ENCODE data around the gene PRPH. TPM values are rescaled to one million over a fixed set of nuclear protein-coding genes. Genes with fewer than 3 reads are reported as not detected.
A peak's percentile ranks its signal among the peaks of the same experiment; 100 is the strongest.

Gene PRPH
- total and polyA plus RNA-seq, 10 of the 15 experiments (the other 5 are each of a cell fraction or from before 2014, with no cell fraction given): 0.09 to 0.45 (median 0.19) TPM; not detected in 3

DNA sequence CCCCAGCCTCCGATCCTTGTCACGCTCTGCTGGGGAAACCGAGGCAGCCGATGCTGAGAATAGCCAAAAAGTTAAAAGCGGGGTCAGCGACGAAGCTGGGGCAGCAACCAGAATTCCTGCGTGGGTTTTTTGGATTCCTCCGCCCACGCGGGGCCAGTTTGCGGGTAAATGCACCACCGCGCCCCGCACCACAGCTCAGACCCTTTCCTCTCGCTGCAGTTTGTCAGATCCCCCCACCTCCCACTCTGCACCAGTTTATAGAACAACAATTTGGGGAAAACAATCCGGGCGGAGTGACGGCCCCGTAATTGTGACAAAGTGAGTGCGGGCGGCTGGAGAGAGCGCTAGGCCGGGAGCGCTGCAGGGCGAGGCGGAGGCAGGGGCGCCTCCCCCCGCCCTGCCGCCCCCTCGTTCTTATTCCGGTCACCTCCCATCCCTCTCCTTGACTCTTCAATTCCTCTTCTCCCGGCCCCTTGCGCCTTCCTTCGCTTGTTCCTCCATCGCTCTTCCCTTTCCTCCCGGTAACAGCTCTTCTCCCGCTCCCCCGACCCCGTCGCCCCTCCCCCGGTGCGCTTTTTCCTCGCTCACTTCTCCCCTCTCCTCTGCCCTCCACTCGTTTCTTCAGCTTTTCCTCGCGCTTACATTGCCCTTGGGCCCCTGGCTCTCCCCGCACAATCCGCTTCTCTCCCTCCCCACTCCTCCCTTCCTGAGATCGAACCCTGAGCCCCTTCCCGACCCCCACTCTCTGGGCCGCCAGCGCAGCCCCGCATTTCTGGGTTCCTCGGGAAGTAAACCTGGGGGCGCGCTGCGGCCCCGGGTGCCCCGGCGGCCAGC lies 51.1 kb downstream of the PRPH start:
- 3% methylated on average over 44 of the region's 61 CpGs for whole genome bisulfite sequencing (ENCODE audit: insufficient coverage, insufficient replicate concordance, low lambda C conversion rate, missing lambda C conversion rate)
- peak overlapping the region; percentile 97 for H3K4me2 ChIP-seq (ENCODE audit: control insufficient read depth, insufficient read depth)
- no peak overlapping the region for H3K27ac ChIP-seq (ENCODE audit: control insufficient read depth, insufficient read depth)
- H3K79me2 ChIP-seq (ENCODE audit: control insufficient read depth, insufficient read depth, low read length): no peaks in the 10 kb centered on the region
- ChIA-PET SMC1A (ENCODE audit: uncharacterized antibody, unreplicated experiment) (interaction anchor here (0.9 to 4.5 kb wide), 5 partner anchors 12 to 59 kb away, joined by 3 to 30 read pairs (median 12); partner anchors contain the start of gene TROAP), RAD21 (ENCODE audit: unreplicated experiment) (interaction anchor here (1.4 to 4.5 kb wide), 6 partner anchors 12 to 57 kb away, joined by 4 to 54 read pairs (median 14); no protein-coding TSS in a partner anchor), CTCF (interaction anchor here (0.6 to 9.5 kb wide), 8 partner anchors 13 to 178 kb away, joined by 3 to 231 read pairs (median 22); partner anchors contain the start of genes PRPH and TROAP), POLR2A (interaction anchor here (0.6 to 2.0 kb wide), 3 partner anchors 21 to 75 kb away, joined by 4 to 10 read pairs (median 5); partner anchors contain the start of gene SPATS2)
- no peak overlapping the region for H3K9ac ChIP-seq (ENCODE audit: control insufficient read depth, insufficient read depth, low read length)
- FAIRE-seq (no peak), ATAC-seq (no peak), DNase-seq (ENCODE audit: low read depth, low spot score) (no peak)
- no TSS peak for BruUV-seq (replicated peaks)
- intact Hi-C loops (cut with micrococcal nuclease; ENCODE audit: unreplicated experiment): no loop called here
- TF ChIP-seq, protein P1, sequence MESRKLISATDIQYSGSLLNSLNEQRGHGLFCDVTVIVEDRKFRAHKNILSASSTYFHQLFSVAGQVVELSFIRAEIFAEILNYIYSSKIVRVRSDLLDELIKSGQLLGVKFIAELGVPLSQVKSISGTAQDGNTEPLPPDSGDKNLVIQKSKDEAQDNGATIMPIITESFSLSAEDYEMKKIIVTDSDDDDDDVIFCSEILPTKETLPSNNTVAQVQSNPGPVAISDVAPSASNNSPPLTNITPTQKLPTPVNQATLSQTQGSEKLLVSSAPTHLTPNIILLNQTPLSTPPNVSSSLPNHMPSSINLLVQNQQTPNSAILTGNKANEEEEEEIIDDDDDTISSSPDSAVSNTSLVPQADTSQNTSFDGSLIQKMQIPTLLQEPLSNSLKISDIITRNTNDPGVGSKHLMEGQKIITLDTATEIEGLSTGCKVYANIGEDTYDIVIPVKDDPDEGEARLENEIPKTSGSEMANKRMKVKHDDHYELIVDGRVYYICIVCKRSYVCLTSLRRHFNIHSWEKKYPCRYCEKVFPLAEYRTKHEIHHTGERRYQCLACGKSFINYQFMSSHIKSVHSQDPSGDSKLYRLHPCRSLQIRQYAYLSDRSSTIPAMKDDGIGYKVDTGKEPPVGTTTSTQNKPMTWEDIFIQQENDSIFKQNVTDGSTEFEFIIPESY (IDR thresholded peaks at IDR 0.05): no peak
- TF ChIP-seq JUNB (IDR thresholded peaks at IDR 0.05) (no peak), MTA2 (IDR thresholded peaks at IDR 0.05; ENCODE audit: low read depth) (no peak), SIN3A (IDR thresholded peaks at IDR 0.05; ENCODE audit: low read depth, low read length) (no peak), SREBF2 (IDR thresholded peaks at IDR 0.05; ENCODE audit: low read length) (no peak), NR2F1 (conservative IDR thresholded peaks at IDR 0.05) (no peak), CBX5 (IDR thresholded peaks at IDR 0.05; ENCODE audit: low read depth) (no peak)
- TF ChIP-seq, protein P2, sequence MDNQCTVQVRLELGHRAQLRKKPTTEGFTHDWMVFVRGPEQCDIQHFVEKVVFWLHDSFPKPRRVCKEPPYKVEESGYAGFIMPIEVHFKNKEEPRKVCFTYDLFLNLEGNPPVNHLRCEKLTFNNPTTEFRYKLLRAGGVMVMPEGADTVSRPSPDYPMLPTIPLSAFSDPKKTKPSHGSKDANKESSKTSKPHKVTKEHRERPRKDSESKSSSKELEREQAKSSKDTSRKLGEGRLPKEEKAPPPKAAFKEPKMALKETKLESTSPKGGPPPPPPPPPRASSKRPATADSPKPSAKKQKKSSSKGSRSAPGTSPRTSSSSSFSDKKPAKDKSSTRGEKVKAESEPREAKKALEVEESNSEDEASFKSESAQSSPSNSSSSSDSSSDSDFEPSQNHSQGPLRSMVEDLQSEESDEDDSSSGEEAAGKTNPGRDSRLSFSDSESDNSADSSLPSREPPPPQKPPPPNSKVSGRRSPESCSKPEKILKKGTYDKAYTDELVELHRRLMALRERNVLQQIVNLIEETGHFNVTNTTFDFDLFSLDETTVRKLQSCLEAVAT (IDR thresholded peaks at IDR 0.05): no peak
- TF ChIP-seq, protein P3, sequence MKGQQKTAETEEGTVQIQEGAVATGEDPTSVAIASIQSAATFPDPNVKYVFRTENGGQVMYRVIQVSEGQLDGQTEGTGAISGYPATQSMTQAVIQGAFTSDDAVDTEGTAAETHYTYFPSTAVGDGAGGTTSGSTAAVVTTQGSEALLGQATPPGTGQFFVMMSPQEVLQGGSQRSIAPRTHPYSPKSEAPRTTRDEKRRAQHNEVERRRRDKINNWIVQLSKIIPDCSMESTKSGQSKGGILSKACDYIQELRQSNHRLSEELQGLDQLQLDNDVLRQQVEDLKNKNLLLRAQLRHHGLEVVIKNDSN (IDR thresholded peaks at IDR 0.05; ENCODE audit: borderline replicate concordance, extremely low read length, insufficient read depth, low read depth, low read length): no peak
- in situ Hi-C loops (cut with MboI): no loop called here
- peaks cover 18 to 33% of the 10 kb centered on the region in 2 experiments for H3K27me3 ChIP-seq (replicated peaks in 1 of 2; ENCODE audit: control insufficient read depth in 2 of 2, insufficient read depth in 2 of 2, low read length in 1 of 2)
- no peaks in the 10 kb centered on the region; the same call in 1 of the 2 replicates for H4K20me1 ChIP-seq (ENCODE audit: control insufficient read depth, insufficient read depth)
- no peaks in the 10 kb centered on the region for H3K9me3 ChIP-seq (replicated peaks; ENCODE audit: control insufficient read depth, insufficient read depth, low read length)
- H2AFZ ChIP-seq (ENCODE audit: control insufficient read depth, low read depth, low read length): no peak overlapping the region
- H3K4me1 ChIP-seq (ENCODE audit: control insufficient read depth, insufficient read depth, low read length): peaks cover 38% of the 10 kb centered on the region
- peak overlapping the region; percentile 49 for H3K4me3 ChIP-seq
- H3K36me3 ChIP-seq (ENCODE audit: control insufficient read depth in 2 of 2, insufficient read depth in 2 of 2, low read length in 1 of 2): no peaks in the 10 kb centered on the region
